GM23338 (cell line): Measurements from ENCODE around the gene SIGMAR1. TPM values are rescaled to one million over a fixed set of nuclear protein-coding genes. Genes with fewer than 3 reads are reported as not detected.

Experiments used
- ATAC-seq: fragments of 200-7000 bp; cut with Tn5 transposase; 3 replicates; pipeline ENCODE4 v1.9.1; 2020
- DNase-seq: peaks from one replicate; pipeline ENCODE4 v3.0.0-alpha.2; 2015; ENCODE audit warnings: low spot score
- H2AFZ ChIP-seq: fragments of 200-600 bp; sonication (generic); 2 replicates; pipeline ENCODE4 v1.8.0; 2016; ENCODE audit warnings: antibody characterized with exemption, mild to moderate bottlenecking, moderate library complexity
- H3F3A ChIP-seq: fragments of 200-600 bp; sonication (generic); replicated peaks from 2 replicates; pipeline ENCODE4 v1.8.0; 2017; ENCODE audit warnings: antibody characterized with exemption, mixed run types, low read depth
- H3K27ac ChIP-seq: fragments of 200-600 bp; sonication (generic); 2 replicates; pipeline ENCODE4 v1.6.1; 2016; ENCODE audit warnings: low read depth
- H3K27me3 ChIP-seq: fragments of 200-600 bp; sonication (generic); 2 replicates; pipeline ENCODE4 v1.8.0; 2016; ENCODE audit warnings: mild to moderate bottlenecking, mixed run types, moderate library complexity; ENCODE audit not compliant: insufficient read depth
- H3K36me3 ChIP-seq: fragments of 200-600 bp; sonication (generic); 2 replicates; pipeline ENCODE4 v1.8.0; 2016; ENCODE audit warnings: mild to moderate bottlenecking; ENCODE audit not compliant: insufficient read depth
- H3K4me1 ChIP-seq: fragments of 200-600 bp; sonication (generic); 2 replicates; pipeline ENCODE4 v1.8.0; 2016; ENCODE audit warnings: mild to moderate bottlenecking, moderate library complexity; ENCODE audit not compliant: insufficient read depth
- H3K4me2 ChIP-seq: fragments of 200-600 bp; sonication (generic); 2 replicates; pipeline ENCODE4 v1.7.1; 2017; ENCODE audit warnings: mixed run types
- H3K4me3 ChIP-seq: fragments of 200-600 bp; sonication (generic); 2 replicates; pipeline ENCODE4 v1.6.1; 2016; ENCODE audit warnings: mixed run types
- H3K79me2 ChIP-seq: fragments of 200-600 bp; sonication (generic); replicated peaks from 2 replicates; pipeline ENCODE4 v1.8.0; 2017; ENCODE audit warnings: mild to moderate bottlenecking; ENCODE audit not compliant: insufficient read depth
- H3K9me2 ChIP-seq: fragments of 200-600 bp; sonication (generic); 2 replicates; pipeline ENCODE4 v1.8.0; 2017; ENCODE audit not compliant: insufficient read depth
- H4K20me1 ChIP-seq: fragments of 200-600 bp; sonication (generic); replicated peaks from 2 replicates; pipeline ENCODE4 v1.8.0; 2017; ENCODE audit warnings: mild to moderate bottlenecking; ENCODE audit not compliant: insufficient read depth
- H3K27ac Mint-ChIP-seq: 2 replicates; pipeline ENCODE4 v1.8.0; 2020; ENCODE audit warnings: inconsistent platforms, mild to moderate bottlenecking, moderate library complexity, mixed read lengths
- H3K27me3 Mint-ChIP-seq: 3 replicates; pipeline ENCODE4 v1.8.0; 2022; ENCODE audit warnings: low read depth, mild to moderate bottlenecking, moderate library complexity, mixed read lengths, inconsistent platforms; ENCODE audit not compliant: insufficient read depth, poor library complexity
- H3K36me3 Mint-ChIP-seq: 3 replicates; pipeline ENCODE4 v1.8.0; 2021; ENCODE audit warnings: low read depth, mild to moderate bottlenecking, inconsistent platforms, moderate library complexity, mixed read lengths
- H3K4me1 Mint-ChIP-seq: 3 replicates; pipeline ENCODE4 v1.8.0; 2020; ENCODE audit warnings: mild to moderate bottlenecking, inconsistent platforms, mixed read lengths
- H3K4me3 Mint-ChIP-seq: 3 replicates; pipeline ENCODE4 v1.8.0; 2021; ENCODE audit warnings: moderate library complexity, mild to moderate bottlenecking, inconsistent platforms, mixed read lengths
- H3K9me3 Mint-ChIP-seq: 3 replicates; pipeline ENCODE4 v1.8.0; 2020; ENCODE audit warnings: moderate library complexity, mild to moderate bottlenecking, inconsistent platforms, mixed read lengths
- CREB1 ChIP-seq: fragments of 250-450 bp; sonication (Bioruptor Pico); IDR thresholded peaks from 2 replicates; pipeline ENCODE4 v1.5.0; 2020; ENCODE audit warnings: low read depth, mild to moderate bottlenecking, moderate library complexity
- EZH2 ChIP-seq: fragments of 200-600 bp; sonication (generic); IDR thresholded peaks from one replicate; pipeline ENCODE4 v1.8.0; 2017; ENCODE audit warnings: antibody characterized with exemption, mild to moderate bottlenecking, low read depth; ENCODE audit not compliant: unreplicated experiment
- EZH2phosphoT487 ChIP-seq: fragments of 200-600 bp; sonication (generic); IDR thresholded peaks from one replicate; pipeline ENCODE4 v1.8.1; 2018; ENCODE audit warnings: antibody characterized with exemption; ENCODE audit not compliant: unreplicated experiment
- JUNB ChIP-seq: IDR thresholded peaks from one replicate; pipeline ENCODE4 v1.6.1; 2016; ENCODE audit warnings: antibody characterized with exemption; ENCODE audit not compliant: unreplicated experiment
- NANOG ChIP-seq: IDR thresholded peaks from 2 replicates; pipeline ENCODE4 v1.6.1; 2016; ENCODE audit warnings: antibody characterized with exemption, borderline replicate concordance
- STAT1 ChIP-seq: IDR thresholded peaks from one replicate; pipeline ENCODE4 v1.6.1; 2016; ENCODE audit warnings: antibody characterized with exemption; ENCODE audit not compliant: unreplicated experiment
- ZNF331 ChIP-seq: fragments of 250-450 bp; sonication (Bioruptor Pico); IDR thresholded peaks from 2 replicates; pipeline ENCODE4 v1.5.0; 2020; ENCODE audit warnings: low read depth, mild to moderate bottlenecking, moderate library complexity
- polyA plus RNA-seq: library from polyadenylated mRNA; unstranded; fragments of >200 nt; fragmentation: Nextera tagmentation; extraction: Ambion mirVana; gene quantifications from 2 replicates; pipeline ENCODE4 v1.2.1, GENCODE V29; 2016
- total RNA-seq: library from RNA; depleted of rRNA; stranded (reverse); fragments of >200 nt; shearing (Covaris generic); gene quantifications from 2 replicates; pipeline ENCODE4 v1.2.3, GENCODE V29; 2014
- TF ChIP-seq, protein P1 (sequence below), 2 experiments: fragments of 200-600 bp in 1 of 2; sonication (generic) in 1 of 2; conservative IDR thresholded peaks; 2 replicates each; pipeline versions ENCODE4 v1.5.1 to v1.6.1; 2016 to 2017; ENCODE audit warnings: antibody characterized with exemption in 2 of 2, low read depth in 2 of 2, mild to moderate bottlenecking in 2 of 2, moderate library complexity in 1 of 2

The SIGMAR1 gene
- total and polyA plus RNA-seq, 2 experiments from 2014 or later, result 82.3 to 167 TPM

DNA sequence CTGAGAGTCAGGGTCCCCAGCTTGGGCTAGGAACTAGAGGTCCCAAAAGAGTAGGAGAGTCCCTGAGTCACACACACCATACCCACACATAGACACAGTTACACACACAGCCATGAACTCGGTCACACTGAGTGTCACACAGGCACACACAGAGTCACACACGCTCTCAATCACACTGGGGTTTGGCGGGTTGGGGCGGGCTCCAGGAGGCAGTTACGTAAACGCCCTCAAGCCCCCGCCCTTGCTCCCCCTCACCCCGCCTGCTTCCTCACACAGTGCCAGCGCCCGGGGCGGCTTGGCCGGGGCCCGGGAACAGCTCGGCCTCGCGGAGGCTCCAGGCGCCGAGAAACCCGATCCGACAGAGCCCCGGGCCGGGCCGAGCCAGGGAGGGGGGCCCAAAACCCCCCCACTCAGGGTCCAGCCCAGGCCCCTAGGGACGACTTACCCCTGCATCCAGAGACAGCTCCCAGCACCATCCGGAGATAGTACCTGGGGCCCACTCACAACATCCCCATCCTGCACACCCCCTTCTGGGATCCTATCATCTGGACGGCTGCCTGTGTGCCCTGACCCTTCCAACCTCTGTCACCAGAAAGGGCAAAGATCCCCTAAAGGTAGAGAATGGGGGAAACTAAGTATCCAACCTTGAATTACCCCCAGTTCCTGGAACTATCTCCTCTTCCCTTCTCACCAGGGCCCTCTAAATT is 44.5 kb downstream of the SIGMAR1 start (continued):
- TF ChIP-seq, protein P1, sequence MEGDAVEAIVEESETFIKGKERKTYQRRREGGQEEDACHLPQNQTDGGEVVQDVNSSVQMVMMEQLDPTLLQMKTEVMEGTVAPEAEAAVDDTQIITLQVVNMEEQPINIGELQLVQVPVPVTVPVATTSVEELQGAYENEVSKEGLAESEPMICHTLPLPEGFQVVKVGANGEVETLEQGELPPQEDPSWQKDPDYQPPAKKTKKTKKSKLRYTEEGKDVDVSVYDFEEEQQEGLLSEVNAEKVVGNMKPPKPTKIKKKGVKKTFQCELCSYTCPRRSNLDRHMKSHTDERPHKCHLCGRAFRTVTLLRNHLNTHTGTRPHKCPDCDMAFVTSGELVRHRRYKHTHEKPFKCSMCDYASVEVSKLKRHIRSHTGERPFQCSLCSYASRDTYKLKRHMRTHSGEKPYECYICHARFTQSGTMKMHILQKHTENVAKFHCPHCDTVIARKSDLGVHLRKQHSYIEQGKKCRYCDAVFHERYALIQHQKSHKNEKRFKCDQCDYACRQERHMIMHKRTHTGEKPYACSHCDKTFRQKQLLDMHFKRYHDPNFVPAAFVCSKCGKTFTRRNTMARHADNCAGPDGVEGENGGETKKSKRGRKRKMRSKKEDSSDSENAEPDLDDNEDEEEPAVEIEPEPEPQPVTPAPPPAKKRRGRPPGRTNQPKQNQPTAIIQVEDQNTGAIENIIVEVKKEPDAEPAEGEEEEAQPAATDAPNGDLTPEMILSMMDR (conservative IDR thresholded peaks at IDR 0.05; ENCODE audit: low read depth in 2 of 2), result no peak
- no peak for TF ChIP-seq JUNB
- no peak for TF ChIP-seq EZH2phosphoT487
- no peak for TF ChIP-seq EZH2
- TF ChIP-seq STAT1, result no peak
- no peak for TF ChIP-seq ZNF331 (CRISPR knock-in tag)
- TF ChIP-seq NANOG, result no peak
- TF ChIP-seq CREB1 (CRISPR knock-in tag), result no peak

DNA sequence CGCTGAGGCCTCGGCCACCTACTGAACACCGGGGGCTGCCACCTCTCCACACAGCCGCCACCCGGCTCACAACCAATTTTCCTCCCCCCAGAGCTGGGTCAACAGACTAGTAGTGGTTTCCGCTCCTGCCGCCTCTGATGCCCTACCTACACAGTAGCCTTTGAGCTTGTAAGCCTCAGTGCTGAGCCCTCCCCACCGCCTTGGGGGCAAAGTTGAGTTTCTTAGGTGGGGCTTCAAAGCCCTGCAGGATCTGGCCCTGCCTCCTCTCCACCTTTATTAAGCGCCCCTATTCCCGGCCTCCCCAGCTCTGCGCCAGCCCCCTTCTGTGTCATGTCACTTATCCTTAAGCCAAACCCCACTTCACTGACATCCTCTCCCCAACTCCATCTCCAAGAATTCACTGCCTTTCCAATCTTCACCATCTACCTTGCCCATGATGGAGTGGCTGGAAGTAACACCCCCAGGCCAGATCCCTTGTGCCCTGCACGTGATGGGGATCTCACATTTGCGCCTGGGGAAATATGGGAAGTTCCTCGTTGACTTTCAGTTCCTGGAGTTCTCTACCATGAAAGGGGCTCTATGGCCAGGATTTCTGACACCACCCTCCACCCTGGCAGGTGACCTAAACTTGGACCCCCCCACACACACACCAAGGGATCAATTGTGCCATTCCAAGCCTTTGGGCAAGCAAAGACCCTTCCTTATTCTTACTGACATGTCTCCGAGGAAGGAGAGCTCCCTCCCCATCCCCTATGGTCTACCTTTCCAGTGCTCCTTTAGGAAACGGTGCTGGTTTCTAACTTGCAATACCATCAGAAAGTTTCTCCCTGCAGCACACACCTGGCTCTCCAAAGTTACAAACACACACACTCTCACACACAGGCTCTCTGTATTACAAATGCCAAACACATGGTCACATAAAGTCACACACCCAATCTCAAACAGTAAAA is 45.4 kb downstream of the SIGMAR1 start:
- Mint-ChIP-seq H3K27me3 (peaks cover 68% of the 10 kb centered on the region), H3K27ac (no peak overlapping the region), H3K4me3 (peak overlapping the region; percentile 24; the same call in 2 of the 3 replicates)

More for the DNA sequence above, 45.4 kb downstream of the SIGMAR1 start:
- H3K4me3 ChIP-seq, result peak overlapping the region; percentile 70
- no peaks in the 10 kb centered on the region for H3K79me2 ChIP-seq
- no peak for DNase-seq
- Mint-ChIP-seq H3K36me3 (no peaks in the 10 kb centered on the region; the same call in 2 of the 3 replicates), H3K9me3 (peaks cover 3% of the 10 kb centered on the region; the same call in 1 of the 3 replicates), H3K4me1 (peaks cover 27% of the 10 kb centered on the region)
- peaks cover 84% of the 10 kb centered on the region for H3K27me3 ChIP-seq
- peaks cover 37% of the 10 kb centered on the region; the same call in 1 of the 2 replicates for H3K4me1 ChIP-seq
- TF ChIP-seq EZH2 (peak; percentile 14), NANOG (no peak)
- H3K36me3 ChIP-seq, result no peaks in the 10 kb centered on the region
- peak overlapping the region; percentile 94 for H3K4me2 ChIP-seq
- no peaks in the 10 kb centered on the region for H3K9me2 ChIP-seq
- peaks cover 6% of the 10 kb centered on the region for H4K20me1 ChIP-seq
- no peak overlapping the region for H3K27ac ChIP-seq
- H2AFZ ChIP-seq, result peak overlapping the region; percentile 52; the same call in 1 of the 2 replicates
- no peaks in the 10 kb centered on the region for H3F3A ChIP-seq
- no peak for ATAC-seq
